Measurements from ENCODE around the gene PIBF1. TPM values are rescaled to one million over a fixed set of nuclear protein-coding genes. Genes with fewer than 3 reads are reported as not detected.

PIBF1 gene
- total RNA-seq, 4 donors from 2014 or later = 7.9 to 54.6 (median 29.1) TPM

DNA sequence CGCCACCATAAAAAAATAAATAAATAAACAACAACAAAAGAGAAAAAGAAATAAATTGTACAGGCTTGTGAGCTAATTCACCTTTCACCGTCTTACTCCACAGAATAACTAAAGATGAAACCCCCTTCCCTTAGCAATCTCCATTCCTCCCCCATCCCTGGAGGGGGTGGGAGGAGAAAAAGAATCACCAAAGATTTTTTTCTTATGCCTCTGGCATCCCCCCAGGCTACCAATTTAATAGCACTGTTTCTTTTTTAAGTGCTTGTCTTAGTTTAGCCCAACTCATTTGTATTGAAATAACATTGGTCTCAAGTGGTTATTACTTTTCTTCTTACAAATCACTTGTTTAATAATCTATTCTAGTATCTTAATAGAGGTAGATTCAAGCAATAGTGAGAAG, 253.0 kb downstream of the PIBF1 start:
- TF ChIP-seq POLR2A (IDR thresholded peaks at IDR 0.05) (no peak), CTCF (IDR thresholded peaks at IDR 0.05) (no peak)
- H3K4me3 ChIP-seq = no peak overlapping the region
- no peaks in the 10 kb centered on the region for H3K36me3 ChIP-seq
- H3K4me1 ChIP-seq = no peaks in the 10 kb centered on the region
- intact Hi-C loops (cut with DNase I; ENCODE audit: low total_unique reads) = no loop called here
- DNase-seq = no peak
- no peaks in the 10 kb centered on the region for H3K27me3 ChIP-seq
- H3K9me3 ChIP-seq = no peaks in the 10 kb centered on the region
- no peak overlapping the region for H3K27ac ChIP-seq

DNA sequence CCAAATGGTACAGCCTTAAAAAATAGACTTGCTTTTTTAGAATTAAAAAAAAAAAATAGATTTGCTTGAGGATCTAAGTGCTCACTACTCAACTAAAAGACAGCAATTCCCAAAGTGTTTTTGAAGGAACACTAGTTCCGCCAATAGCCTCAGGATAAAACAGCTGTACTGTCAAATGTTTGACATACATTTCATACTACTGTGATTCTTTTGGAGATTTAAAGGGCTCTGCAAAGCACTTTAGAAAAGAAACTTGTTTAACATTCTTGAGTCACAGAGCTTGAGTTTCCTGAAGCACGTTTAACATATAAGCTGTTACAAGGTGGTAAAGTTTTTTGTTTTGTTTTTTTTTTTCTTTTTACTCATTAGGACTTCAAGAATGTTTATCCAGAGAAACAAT, 253.7 kb downstream of the PIBF1 start:
- Histone ChIP-seq H3K27ac (no peak overlapping the region), H3K27me3 (no peaks in the 10 kb centered on the region), H3K4me1 (no peaks in the 10 kb centered on the region), H3K4me3 (no peak overlapping the region), H3K36me3 (no peaks in the 10 kb centered on the region), H3K9me3 (no peaks in the 10 kb centered on the region)
- intact Hi-C loops (cut with DNase I; ENCODE audit: low total_unique reads) = no loop called here
- TF ChIP-seq POLR2A (IDR thresholded peaks at IDR 0.05) (no peak), CTCF (IDR thresholded peaks at IDR 0.05) (no peak)
- DNase-seq = no peak

- no peak for DNase-seq
- Histone ChIP-seq H3K4me1 (no peaks in the 10 kb centered on the region), H3K27me3 (no peaks in the 10 kb centered on the region), H3K27ac (no peak overlapping the region), H3K36me3 (no peaks in the 10 kb centered on the region), H3K4me3 (no peak overlapping the region), H3K9me3 (no peaks in the 10 kb centered on the region)
- intact Hi-C loops (cut with DNase I; ENCODE audit: low total_unique reads) = no loop called here
- TF ChIP-seq CTCF (IDR thresholded peaks at IDR 0.05) (no peak), POLR2A (IDR thresholded peaks at IDR 0.05) (no peak)
Measured at GRCh38 chr13:73036566-73036965, 254.6 kb downstream of the PIBF1 start.

- intact Hi-C loops (cut with DNase I; ENCODE audit: low total_unique reads) = no loop called here
Measured at GRCh38 chr13:73038064-73038463, 256.1 kb downstream of the PIBF1 start.

More at GRCh38 chr13:73038064-73038463, 256.1 kb downstream of the PIBF1 start:
- Histone ChIP-seq H3K4me1 (no peaks in the 10 kb centered on the region), H3K36me3 (no peaks in the 10 kb centered on the region), H3K27ac (no peak overlapping the region), H3K9me3 (no peaks in the 10 kb centered on the region), H3K4me3 (no peak overlapping the region), H3K27me3 (no peaks in the 10 kb centered on the region)
- TF ChIP-seq POLR2A (IDR thresholded peaks at IDR 0.05) (no peak), CTCF (IDR thresholded peaks at IDR 0.05) (no peak)
- DNase-seq = no peak
